ENCODE measurements around the gene DHRSX.
"Not testable (repeated sequence)": the region's sequence is repeated elsewhere in the genome, so short reads cannot be mapped to it uniquely, and the experiment has no call there.

DHRSX gene

GRCh38 chrX:2517055-2517454 is 16.3 kb upstream of the DHRSX start:
- DNase-seq: no peak

- DNase-seq: no peak
These were observed 15.8 kb upstream of the DHRSX start for GRCh38 chrX:2516623-2517022.

- no peak for DNase-seq
These were observed 13.4 kb upstream of the DHRSX start for GRCh38 chrX:2514131-2514530.

- DNase-seq: no peak
These were observed 12.4 kb upstream of the DHRSX start for GRCh38 chrX:2513121-2513664.

GRCh38 chrX:2512501-2512900 is 11.7 kb upstream of the DHRSX start:
- DNase-seq: no peak

GRCh38 chrX:2511326-2511725 is 10.6 kb upstream of the DHRSX start:
- no peak for DNase-seq

- no peak for DNase-seq
These were observed 8.0 kb upstream of the DHRSX start for GRCh38 chrX:2508648-2509335.

GRCh38 chrX:2507904-2508627 is 7.3 kb upstream of the DHRSX start:
- no peak for DNase-seq

GRCh38 chrX:2507196-2507595 is 6.4 kb upstream of the DHRSX start:
- no peak for DNase-seq

GRCh38 chrX:2505341-2505740 is 4.6 kb upstream of the DHRSX start:
- DNase-seq: not testable (repeated sequence)

GRCh38 chrX:2504706-2505332 is 4.0 kb upstream of the DHRSX start:
- DNase-seq: no peak

- DNase-seq: no peak
These were observed 3.1 kb upstream of the DHRSX start for GRCh38 chrX:2503591-2504500.

- no peak for DNase-seq
These were observed 2.1 kb upstream of the DHRSX start for GRCh38 chrX:2502668-2503519.

GRCh38 chrX:2502120-2502667 is 1.4 kb upstream of the DHRSX start:
- no peak for DNase-seq

- no peak for DNase-seq
These were observed 855 bp upstream of the DHRSX start for GRCh38 chrX:2501559-2502102.

- no peak for DNase-seq
These were observed 529 bp downstream of the DHRSX start for GRCh38 chrX:2500091-2500802.

- DNase-seq: no peak
These were observed 1.3 kb downstream of the DHRSX start for GRCh38 chrX:2499507-2499906.

- DNase-seq: no peak
These were observed 1.9 kb downstream of the DHRSX start for GRCh38 chrX:2498781-2499302.

GRCh38 chrX:2497961-2498780 is 2.6 kb downstream of the DHRSX start:
- no peak for DNase-seq

All from NCI-H1930 (cell line).